ENCODE results near the gene KRT1. TPM values are rescaled to one million over a fixed set of nuclear protein-coding genes. Genes with fewer than 3 reads are reported as not detected.

The KRT1 gene
- total RNA-seq, 1 experiment from 2014 or later, result not detected

DNA sequence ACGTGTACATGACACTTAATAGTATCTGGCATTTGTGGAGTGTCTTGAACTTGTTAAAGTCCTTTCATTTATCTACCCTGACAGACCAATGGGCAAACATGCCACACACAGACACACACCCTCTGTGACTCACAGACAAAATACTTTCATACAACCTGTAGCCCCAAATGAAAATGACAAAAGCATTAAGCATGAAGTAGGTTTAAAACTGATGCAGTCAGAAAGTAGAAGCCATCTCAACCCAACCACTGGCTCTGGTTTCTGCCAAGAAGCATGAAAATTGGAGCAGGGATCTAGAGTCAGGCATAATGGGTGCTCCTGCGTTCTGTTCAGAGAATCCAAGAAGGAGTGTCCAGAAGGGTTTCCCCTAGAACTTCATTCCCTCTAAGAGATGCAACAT lies 46.2 kb upstream of the KRT1 start:
- H3K9me3 Mint-ChIP-seq (ENCODE audit: low read depth, unreplicated experiment), result peaks cover 4% of the 10 kb centered on the region
- intact Hi-C loops (cut with micrococcal nuclease; ENCODE audit: unreplicated experiment), result no loop called here
- BruUV-seq (replicated peaks), result no TSS peak
- peaks cover 86% of the 10 kb centered on the region for H3K27me3 Mint-ChIP-seq (ENCODE audit: unreplicated experiment)
- no peak overlapping the region for H3K4me3 Mint-ChIP-seq (ENCODE audit: low read depth, unreplicated experiment)
- DNase-seq, result no peak
- H3K36me3 Mint-ChIP-seq (ENCODE audit: insufficient read depth, unreplicated experiment), result no peaks in the 10 kb centered on the region
- H3K4me1 Mint-ChIP-seq (ENCODE audit: low read depth, unreplicated experiment), result no peaks in the 10 kb centered on the region
- CTCF ChIA-PET, result no interaction called here
- no peak overlapping the region for H3K27ac Mint-ChIP-seq (ENCODE audit: unreplicated experiment)
- no peak for TF ChIP-seq CTCF (IDR thresholded peaks at IDR 0.05; ENCODE audit: unreplicated experiment)

GRCh38 chr12:52724384-52724783 lies 44.2 kb upstream of the KRT1 start:
- no peaks in the 10 kb centered on the region for H3K36me3 Mint-ChIP-seq (ENCODE audit: insufficient read depth, unreplicated experiment)
- BruUV-seq (replicated peaks), result no TSS peak
- no peak overlapping the region for H3K27ac Mint-ChIP-seq (ENCODE audit: unreplicated experiment)
- CTCF ChIA-PET, result no interaction called here
- no peaks in the 10 kb centered on the region for H3K4me1 Mint-ChIP-seq (ENCODE audit: low read depth, unreplicated experiment)
- H3K4me3 Mint-ChIP-seq (ENCODE audit: low read depth, unreplicated experiment), result no peak overlapping the region
- no peaks in the 10 kb centered on the region for H3K9me3 Mint-ChIP-seq (ENCODE audit: low read depth, unreplicated experiment)
- no peak for DNase-seq
- peaks cover 68% of the 10 kb centered on the region for H3K27me3 Mint-ChIP-seq (ENCODE audit: unreplicated experiment)
- TF ChIP-seq CTCF (IDR thresholded peaks at IDR 0.05; ENCODE audit: unreplicated experiment), result no peak
- intact Hi-C loops (cut with micrococcal nuclease; ENCODE audit: unreplicated experiment), result no loop called here

DNA sequence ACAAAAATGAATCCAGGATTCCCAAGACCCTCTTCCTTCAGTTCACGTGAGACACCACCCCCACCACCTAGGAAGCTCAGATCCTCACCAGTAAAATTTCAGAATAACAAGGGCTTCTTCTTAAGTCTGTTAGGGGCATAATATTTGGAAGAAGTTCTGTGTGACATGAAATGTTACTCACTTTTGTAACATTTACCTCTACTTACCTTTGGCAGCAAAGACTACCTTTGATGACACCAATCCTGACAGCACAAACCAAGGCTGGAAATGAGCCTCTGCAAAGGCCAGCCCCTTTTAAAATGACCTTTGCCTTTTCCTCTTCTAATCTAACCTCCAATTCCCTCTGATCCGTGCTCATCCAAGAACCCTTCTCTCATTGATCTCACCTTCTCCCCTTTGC lies 42.5 kb upstream of the KRT1 start:
- DNase-seq, result no peak
- Mint-ChIP-seq H3K27me3 (ENCODE audit: unreplicated experiment) (peaks cover 62% of the 10 kb centered on the region), H3K27ac (ENCODE audit: unreplicated experiment) (no peak overlapping the region), H3K36me3 (ENCODE audit: insufficient read depth, unreplicated experiment) (no peaks in the 10 kb centered on the region), H3K9me3 (ENCODE audit: low read depth, unreplicated experiment) (no peaks in the 10 kb centered on the region), H3K4me3 (ENCODE audit: low read depth, unreplicated experiment) (no peak overlapping the region), H3K4me1 (ENCODE audit: low read depth, unreplicated experiment) (no peaks in the 10 kb centered on the region)
- no peak for TF ChIP-seq CTCF (IDR thresholded peaks at IDR 0.05; ENCODE audit: unreplicated experiment)
- CTCF ChIA-PET, result no interaction called here
- no TSS peak for BruUV-seq (replicated peaks)
- intact Hi-C loops (cut with micrococcal nuclease; ENCODE audit: unreplicated experiment), result no loop called here

- no peaks in the 10 kb centered on the region for H3K36me3 Mint-ChIP-seq (ENCODE audit: insufficient read depth, unreplicated experiment)
- DNase-seq, result no peak
- peaks cover 62% of the 10 kb centered on the region for H3K27me3 Mint-ChIP-seq (ENCODE audit: unreplicated experiment)
- no peaks in the 10 kb centered on the region for H3K9me3 Mint-ChIP-seq (ENCODE audit: low read depth, unreplicated experiment)
- intact Hi-C loops (cut with micrococcal nuclease; ENCODE audit: unreplicated experiment), result no loop called here
- no peak for TF ChIP-seq CTCF (IDR thresholded peaks at IDR 0.05; ENCODE audit: unreplicated experiment)
- no TSS peak for BruUV-seq (replicated peaks)
- no peaks in the 10 kb centered on the region for H3K4me1 Mint-ChIP-seq (ENCODE audit: low read depth, unreplicated experiment)
- H3K27ac Mint-ChIP-seq (ENCODE audit: unreplicated experiment), result no peak overlapping the region
- CTCF ChIA-PET, result interaction anchor here (0.6 kb wide), 1 partner anchor 170 kb away, joined by 5 read pairs; no protein-coding TSS in a partner anchor
- H3K4me3 Mint-ChIP-seq (ENCODE audit: low read depth, unreplicated experiment), result no peak overlapping the region
Measured at GRCh38 chr12:52721838-52722470, 41.7 kb upstream of the KRT1 start.
